Esophagus squamous epithelium (tissue), 4 donors: ENCODE results near the gene ZC3H8.

Experiments
- CTCF ChIP-seq, 6 experiments: fragments of 450-650 bp in 4 of 6; fragments of 200-600 bp in 2 of 6; sonication (generic) in 2 of 6; IDR thresholded peaks; one replicate each; pipeline ENCODE4 v1.5.1; 2016 to 2019; ENCODE audit warnings: antibody characterized with exemption in 6 of 6, mild to moderate bottlenecking in 4 of 6, moderate library complexity in 4 of 6
- POLR2A ChIP-seq, 4 donors: fragments of 450-650 bp; IDR thresholded peaks; one replicate each; pipeline ENCODE4 v1.6.1; 2017; ENCODE audit warnings: antibody characterized with exemption in 4 of 4, mild to moderate bottlenecking in 4 of 4, moderate library complexity in 3 of 4

- no peak for TF ChIP-seq CTCF (IDR thresholded peaks at IDR 0.05)
- no peak for TF ChIP-seq POLR2A (IDR thresholded peaks at IDR 0.05)
Measured at GRCh38 chr2:112187805-112188596, 66.8 kb downstream of the ZC3H8 start.
